Ovary (tissue), 3 donors: ENCODE measurements around the gene PNLIPRP2.

Experiments
- POLR2A ChIP-seq: fragments of 450-650 bp; IDR thresholded peaks from one replicate; pipeline ENCODE4 v1.6.1; 2017; ENCODE audit warnings: antibody characterized with exemption, mild to moderate bottlenecking, moderate library complexity
- TF ChIP-seq, protein P1 (sequence below), 3 donors: fragments of 450-650 bp in 2 of 3; fragments of 200-600 bp in 1 of 3; IDR thresholded peaks; one replicate each; pipeline versions ENCODE4 v1.5.1 to v1.8.0; 2016 to 2022; ENCODE audit warnings: antibody characterized with exemption in 3 of 3, mild to moderate bottlenecking in 1 of 3
- donor health status: DM: no; HTN: no; CAD: no.

- TF ChIP-seq, protein P1, sequence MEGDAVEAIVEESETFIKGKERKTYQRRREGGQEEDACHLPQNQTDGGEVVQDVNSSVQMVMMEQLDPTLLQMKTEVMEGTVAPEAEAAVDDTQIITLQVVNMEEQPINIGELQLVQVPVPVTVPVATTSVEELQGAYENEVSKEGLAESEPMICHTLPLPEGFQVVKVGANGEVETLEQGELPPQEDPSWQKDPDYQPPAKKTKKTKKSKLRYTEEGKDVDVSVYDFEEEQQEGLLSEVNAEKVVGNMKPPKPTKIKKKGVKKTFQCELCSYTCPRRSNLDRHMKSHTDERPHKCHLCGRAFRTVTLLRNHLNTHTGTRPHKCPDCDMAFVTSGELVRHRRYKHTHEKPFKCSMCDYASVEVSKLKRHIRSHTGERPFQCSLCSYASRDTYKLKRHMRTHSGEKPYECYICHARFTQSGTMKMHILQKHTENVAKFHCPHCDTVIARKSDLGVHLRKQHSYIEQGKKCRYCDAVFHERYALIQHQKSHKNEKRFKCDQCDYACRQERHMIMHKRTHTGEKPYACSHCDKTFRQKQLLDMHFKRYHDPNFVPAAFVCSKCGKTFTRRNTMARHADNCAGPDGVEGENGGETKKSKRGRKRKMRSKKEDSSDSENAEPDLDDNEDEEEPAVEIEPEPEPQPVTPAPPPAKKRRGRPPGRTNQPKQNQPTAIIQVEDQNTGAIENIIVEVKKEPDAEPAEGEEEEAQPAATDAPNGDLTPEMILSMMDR (IDR thresholded peaks at IDR 0.05) = no peak
- TF ChIP-seq POLR2A = no peak
These were observed 50.6 kb downstream of the PNLIPRP2 start for GRCh38 chr10:116671274-116671926.
